Adrenal gland (tissue), 5 donors: ENCODE results near the gene FOXJ3.

Source experiments
- POLR2A ChIP-seq, 2 donors: fragments of 450-650 bp; IDR thresholded peaks; one replicate each; pipeline ENCODE4 v1.6.1; 2017; ENCODE audit warnings: antibody characterized with exemption in 2 of 2, mild to moderate bottlenecking in 2 of 2, moderate library complexity in 1 of 2
- TF ChIP-seq, protein P1 (sequence below), 6 experiments: fragments of 450-650 bp in 4 of 6; fragments of 200-600 bp in 2 of 6; sonication (generic) in 1 of 6; IDR thresholded peaks; 1 replicate in 5 of 6; 2 replicates in 1 of 6; pipeline versions ENCODE4 v1.5.1 to v1.8.0; 2016 to 2021; ENCODE audit warnings: antibody characterized with exemption in 6 of 6, mild to moderate bottlenecking in 2 of 6, moderate library complexity in 1 of 6
- donor health status: DM: no; HTN: no; CAD: no.

DNA sequence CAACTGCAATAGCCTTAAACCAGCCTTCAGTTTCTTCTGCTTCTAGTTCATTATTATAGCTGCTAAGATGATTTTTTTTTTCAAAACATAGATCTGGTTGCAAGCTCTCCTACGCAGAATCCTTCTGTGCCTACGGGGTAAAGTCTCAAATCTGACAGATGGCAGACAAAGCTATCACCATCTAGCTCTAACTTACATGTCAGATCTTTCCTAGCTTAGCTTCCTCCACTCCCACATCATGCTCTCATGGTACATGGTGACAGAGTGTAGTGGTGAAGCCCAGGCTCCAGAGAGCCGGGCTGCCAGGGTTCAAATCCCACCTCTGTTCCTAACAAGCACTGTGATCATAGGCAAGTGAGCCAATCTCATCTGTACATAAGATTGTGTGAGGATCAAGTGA lies 206.1 kb downstream of the FOXJ3 start:
- TF ChIP-seq, protein P1, sequence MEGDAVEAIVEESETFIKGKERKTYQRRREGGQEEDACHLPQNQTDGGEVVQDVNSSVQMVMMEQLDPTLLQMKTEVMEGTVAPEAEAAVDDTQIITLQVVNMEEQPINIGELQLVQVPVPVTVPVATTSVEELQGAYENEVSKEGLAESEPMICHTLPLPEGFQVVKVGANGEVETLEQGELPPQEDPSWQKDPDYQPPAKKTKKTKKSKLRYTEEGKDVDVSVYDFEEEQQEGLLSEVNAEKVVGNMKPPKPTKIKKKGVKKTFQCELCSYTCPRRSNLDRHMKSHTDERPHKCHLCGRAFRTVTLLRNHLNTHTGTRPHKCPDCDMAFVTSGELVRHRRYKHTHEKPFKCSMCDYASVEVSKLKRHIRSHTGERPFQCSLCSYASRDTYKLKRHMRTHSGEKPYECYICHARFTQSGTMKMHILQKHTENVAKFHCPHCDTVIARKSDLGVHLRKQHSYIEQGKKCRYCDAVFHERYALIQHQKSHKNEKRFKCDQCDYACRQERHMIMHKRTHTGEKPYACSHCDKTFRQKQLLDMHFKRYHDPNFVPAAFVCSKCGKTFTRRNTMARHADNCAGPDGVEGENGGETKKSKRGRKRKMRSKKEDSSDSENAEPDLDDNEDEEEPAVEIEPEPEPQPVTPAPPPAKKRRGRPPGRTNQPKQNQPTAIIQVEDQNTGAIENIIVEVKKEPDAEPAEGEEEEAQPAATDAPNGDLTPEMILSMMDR (IDR thresholded peaks at IDR 0.05): no peak
- no peak for TF ChIP-seq POLR2A (IDR thresholded peaks at IDR 0.05)
